GM13977 (cell line): ENCODE measurements around the gene UNC13D.
"Not testable (repeated sequence)": the region's sequence is repeated elsewhere in the genome, so short reads cannot be mapped to it uniquely, and the experiment has no call there.

Source experiments
- DNase-seq: peaks from one replicate; pipeline ENCODE4 v3.0.0; 2012; ENCODE audit warnings: low spot score
- CTCF ChIP-seq: IDR thresholded peaks from 2 replicates; pipeline ENCODE4 v1.5.1; 2012; ENCODE audit warnings: mild to moderate bottlenecking, control low read depth; ENCODE audit not compliant: insufficient read depth; ENCODE audit errors: extremely low read depth, missing control alignments
- in situ Hi-C: fragments of 300-500 bp; cut with MboI; formaldehyde crosslinking; loops from one replicate; pipeline ENCODE4 v1.12.0; 2022; ENCODE audit warnings: low sequenced_read_pairs, low pct_unique_long_range_greater_than_20kb, mixed read lengths, inconsistent platforms; ENCODE audit not compliant: unreplicated experiment

The UNC13D gene

GRCh38 chr17:75889454-75889853 is 45.2 kb upstream of the UNC13D start:
- no peak for TF ChIP-seq CTCF
- in situ Hi-C loops, result no loop called here
- DNase-seq, result no peak

- in situ Hi-C loops, result no loop called here
- no peak for DNase-seq
- TF ChIP-seq CTCF, result no peak
Measured at GRCh38 chr17:75888484-75888883, 44.3 kb upstream of the UNC13D start.

GRCh38 chr17:75885860-75886259 is 41.7 kb upstream of the UNC13D start:
- DNase-seq, in situ Hi-C loops: not testable (repeated sequence)

- in situ Hi-C loops, result no loop called here
- TF ChIP-seq CTCF, result no peak
- DNase-seq, result no peak
Measured at GRCh38 chr17:75885431-75885830, 41.2 kb upstream of the UNC13D start.

GRCh38 chr17:75881678-75882454 is 37.7 kb upstream of the UNC13D start:
- DNase-seq, result no peak
- in situ Hi-C loops, result no loop called here
- no peak for TF ChIP-seq CTCF

GRCh38 chr17:75880266-75880665 is 36.1 kb upstream of the UNC13D start:
- in situ Hi-C loops, result no loop called here
- TF ChIP-seq CTCF, result no peak
- DNase-seq, result no peak

GRCh38 chr17:75878174-75878998 is 34.2 kb upstream of the UNC13D start, which contains the start of gene TRIM47:
TSS of gene TRIM47 (minus strand) at chr17:75878581. CDS start at chr17:75878548, 33 bp downstream.
- TF ChIP-seq CTCF, result peak; percentile 8
- DNase-seq, result no peak
- in situ Hi-C loops, result no loop called here
